Measurements from ENCODE around the gene MACROD1.
"Not testable (repeated sequence)": the region's sequence is repeated elsewhere in the genome, so short reads cannot be mapped to it uniquely, and the experiment has no call there.

Gene MACROD1

DNA sequence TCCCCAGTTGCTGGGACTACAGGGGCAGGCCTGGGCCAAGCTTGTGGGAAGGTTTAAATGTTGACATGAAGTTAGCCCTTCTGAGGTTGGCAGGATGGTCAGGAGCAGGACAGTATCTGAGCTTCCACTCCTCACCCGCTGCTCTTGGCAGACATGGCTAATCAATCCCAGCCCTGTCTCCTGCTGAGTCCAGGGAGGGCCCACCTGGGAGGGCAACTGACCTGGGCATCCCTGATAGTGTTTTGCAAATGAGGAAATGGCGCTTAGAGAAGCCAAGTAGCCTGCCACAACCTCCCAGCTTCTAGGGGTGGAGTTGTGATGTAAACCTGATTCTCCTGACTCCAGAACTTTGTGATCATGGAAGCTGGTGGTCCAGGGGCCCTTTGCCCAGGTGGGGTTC is 113.5 kb downstream of the MACROD1 start:
- TF ChIP-seq, protein P1, sequence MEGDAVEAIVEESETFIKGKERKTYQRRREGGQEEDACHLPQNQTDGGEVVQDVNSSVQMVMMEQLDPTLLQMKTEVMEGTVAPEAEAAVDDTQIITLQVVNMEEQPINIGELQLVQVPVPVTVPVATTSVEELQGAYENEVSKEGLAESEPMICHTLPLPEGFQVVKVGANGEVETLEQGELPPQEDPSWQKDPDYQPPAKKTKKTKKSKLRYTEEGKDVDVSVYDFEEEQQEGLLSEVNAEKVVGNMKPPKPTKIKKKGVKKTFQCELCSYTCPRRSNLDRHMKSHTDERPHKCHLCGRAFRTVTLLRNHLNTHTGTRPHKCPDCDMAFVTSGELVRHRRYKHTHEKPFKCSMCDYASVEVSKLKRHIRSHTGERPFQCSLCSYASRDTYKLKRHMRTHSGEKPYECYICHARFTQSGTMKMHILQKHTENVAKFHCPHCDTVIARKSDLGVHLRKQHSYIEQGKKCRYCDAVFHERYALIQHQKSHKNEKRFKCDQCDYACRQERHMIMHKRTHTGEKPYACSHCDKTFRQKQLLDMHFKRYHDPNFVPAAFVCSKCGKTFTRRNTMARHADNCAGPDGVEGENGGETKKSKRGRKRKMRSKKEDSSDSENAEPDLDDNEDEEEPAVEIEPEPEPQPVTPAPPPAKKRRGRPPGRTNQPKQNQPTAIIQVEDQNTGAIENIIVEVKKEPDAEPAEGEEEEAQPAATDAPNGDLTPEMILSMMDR (conservative IDR thresholded peaks at IDR 0.05; ENCODE audit: low read length): no peak
- H3K4me3 ChIP-seq (ENCODE audit: low read length): no peak overlapping the region
- DNase-seq (ENCODE audit: low read depth): no peak

DNA sequence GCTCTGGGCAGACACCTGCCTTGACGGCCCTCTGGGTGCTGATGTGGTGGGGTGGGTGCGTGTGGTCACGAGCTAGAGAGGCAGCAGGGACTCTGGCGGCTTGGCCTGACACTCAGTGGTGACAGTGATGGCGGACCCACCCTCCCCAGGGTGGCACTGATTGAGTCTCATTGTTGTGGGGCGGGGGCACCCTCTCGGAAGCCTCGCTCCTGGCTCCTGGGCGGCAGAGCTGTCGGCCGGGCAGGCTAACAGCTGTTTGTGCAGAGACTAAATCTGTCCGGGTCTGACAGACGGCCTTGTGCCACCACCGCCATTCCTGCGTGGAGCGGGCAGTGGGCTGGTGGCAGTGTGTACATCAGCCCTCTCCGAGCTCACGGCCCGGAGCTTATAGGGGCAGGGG is 114.6 kb downstream of the MACROD1 start:
- no peak overlapping the region for H3K4me3 ChIP-seq (ENCODE audit: low read length)
- TF ChIP-seq, protein P1 (conservative IDR thresholded peaks at IDR 0.05; ENCODE audit: low read length): no peak
- no peak for DNase-seq (ENCODE audit: low read depth)

DNA sequence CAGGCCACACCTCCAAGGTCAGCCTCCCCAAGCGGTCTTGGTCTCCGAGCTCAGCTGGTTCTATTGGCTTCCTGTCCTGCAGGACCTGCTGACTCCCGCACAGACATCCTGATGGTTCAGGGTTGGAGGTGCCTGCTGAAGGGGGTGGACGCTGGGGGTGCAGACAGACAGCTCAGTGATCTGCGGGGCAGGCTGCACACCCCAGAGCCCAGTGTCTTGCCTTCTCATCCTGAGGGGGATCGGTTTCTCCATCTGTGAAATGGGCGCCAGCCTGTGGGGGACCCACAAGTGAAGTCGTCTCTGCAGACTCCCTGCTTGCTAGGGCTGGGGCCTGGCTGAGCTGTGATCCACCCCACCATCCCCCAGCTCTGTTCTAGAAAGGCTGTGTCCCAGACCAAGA is 116.4 kb downstream of the MACROD1 start:
- DNase-seq (ENCODE audit: low read depth): no peak
- no peak overlapping the region for H3K4me3 ChIP-seq (ENCODE audit: low read length)
- TF ChIP-seq, protein P1 (conservative IDR thresholded peaks at IDR 0.05; ENCODE audit: low read length): no peak

DNA sequence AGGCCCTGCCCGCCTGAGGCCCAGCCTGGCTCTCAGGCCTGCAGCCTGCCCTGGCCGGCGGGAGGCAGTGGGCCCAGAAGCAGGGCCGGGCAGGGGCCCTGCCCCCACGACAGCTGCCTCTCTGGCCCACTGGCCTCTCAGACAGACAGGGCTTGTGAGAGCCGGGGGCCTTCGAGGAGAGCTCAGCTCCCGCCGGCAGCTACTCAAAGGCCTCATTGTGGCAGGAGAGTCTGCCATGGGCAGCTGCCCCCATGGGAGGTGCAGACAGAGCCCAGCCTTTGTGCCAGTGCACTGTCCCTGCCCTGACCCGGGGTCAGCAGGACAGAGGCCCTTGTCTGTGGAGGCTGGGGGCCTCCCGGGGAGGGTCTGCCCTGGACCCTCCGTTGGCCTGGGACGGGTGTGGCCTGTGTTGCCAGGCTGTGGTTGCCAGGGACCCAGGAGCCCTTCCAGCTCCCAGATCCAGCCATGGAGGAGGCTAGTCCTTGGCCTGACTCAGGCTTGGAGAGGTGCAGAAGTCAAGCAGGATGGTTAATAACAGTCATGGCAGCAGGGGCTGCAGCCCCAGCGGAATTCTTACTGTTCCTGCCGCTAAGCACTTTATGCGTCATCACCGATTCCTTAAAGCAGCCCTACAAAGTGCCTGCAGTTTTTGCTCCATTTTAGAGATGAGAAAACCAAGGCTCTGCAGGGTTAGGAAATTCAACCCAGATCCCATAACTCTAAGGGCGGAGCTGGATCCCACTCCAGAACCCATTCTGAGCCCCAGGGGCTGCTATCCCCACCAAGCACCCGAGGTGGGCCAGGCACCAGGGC is 117.7 kb downstream of the MACROD1 start:
- TF ChIP-seq, protein P1 (conservative IDR thresholded peaks at IDR 0.05; ENCODE audit: low read length): no peak
- H3K4me3 ChIP-seq (ENCODE audit: low read length): no peak overlapping the region

DNA sequence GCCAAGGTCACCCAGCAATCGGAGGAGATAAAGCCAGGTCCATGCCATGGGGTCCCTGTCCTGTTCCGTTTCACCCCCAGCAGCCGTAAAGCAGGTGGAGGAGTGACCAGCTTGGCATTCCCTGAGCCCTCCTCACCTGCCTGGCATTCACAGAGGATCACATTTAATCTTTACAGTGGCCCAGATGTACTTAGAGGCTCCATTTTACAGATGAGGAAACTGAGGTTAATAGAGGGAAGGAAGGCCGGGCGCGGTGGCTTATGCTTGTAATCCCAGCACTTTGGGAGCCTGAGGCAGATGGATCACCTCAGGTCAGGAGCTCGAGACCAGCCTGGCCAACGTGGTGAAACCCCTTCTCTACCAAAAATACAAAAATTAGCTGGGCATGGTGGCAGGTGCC is 118.5 kb downstream of the MACROD1 start:
- not testable (repeated sequence) for DNase-seq (ENCODE audit: low read depth); H3K4me3 ChIP-seq (ENCODE audit: low read length)

More for the DNA sequence above, 117.7 kb downstream of the MACROD1 start:
- DNase-seq (ENCODE audit: low read depth): no peak

DNA sequence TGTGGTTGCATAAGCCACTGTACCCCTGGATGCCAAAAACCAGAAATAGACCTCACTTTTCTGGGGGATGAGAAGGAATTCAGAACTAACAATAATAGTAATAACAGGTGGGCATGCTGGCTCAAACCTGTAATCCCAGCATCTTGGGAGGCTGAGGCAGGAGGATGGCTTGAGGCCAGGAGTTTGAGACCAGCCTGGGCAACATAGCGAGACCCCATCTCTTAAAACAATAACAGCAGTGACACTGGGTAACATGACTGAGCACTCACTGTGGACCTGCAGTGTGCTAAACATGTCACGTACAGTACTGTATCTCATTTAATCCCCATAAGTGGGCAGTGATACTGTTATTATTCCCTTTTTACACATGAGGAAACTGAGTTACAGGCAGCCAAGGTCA is 120.2 kb downstream of the MACROD1 start:
- TF ChIP-seq, protein P1 (conservative IDR thresholded peaks at IDR 0.05; ENCODE audit: low read length): no peak
- H3K4me3 ChIP-seq (ENCODE audit: low read length): no peak overlapping the region
- DNase-seq (ENCODE audit: low read depth): no peak

DNA sequence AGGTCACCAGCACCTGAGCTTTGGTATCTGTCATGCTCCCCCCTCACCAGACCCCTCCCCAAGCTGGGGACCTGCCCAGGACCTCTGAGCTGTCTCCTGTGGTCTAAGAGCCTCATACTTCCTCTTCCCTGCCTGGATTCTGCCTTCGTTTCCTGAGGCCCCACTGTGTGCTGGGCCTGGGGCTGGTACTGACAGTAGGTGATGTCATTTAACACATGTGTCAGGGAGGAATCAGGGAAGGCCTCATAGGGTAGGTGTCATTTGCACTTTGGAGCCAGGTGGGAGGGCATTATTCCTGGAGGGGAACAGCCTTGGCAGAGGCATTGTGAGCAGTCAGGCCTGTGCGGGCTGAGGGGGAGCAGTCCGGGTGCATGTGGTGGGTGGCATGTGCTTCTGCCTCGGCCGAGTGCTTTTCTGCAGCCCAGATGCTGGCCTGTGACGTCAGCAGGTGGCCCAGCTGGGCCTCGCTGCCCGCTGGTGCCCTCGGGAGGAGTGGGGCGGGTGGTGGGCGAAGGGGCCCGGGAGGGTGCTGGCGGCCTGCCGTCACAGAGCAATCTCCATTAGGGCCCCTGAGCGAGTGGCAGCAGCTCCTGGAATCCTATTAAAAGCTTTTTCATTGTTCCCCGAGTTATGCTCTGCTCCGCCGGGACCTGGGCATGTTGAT is 121.1 kb downstream of the MACROD1 start:
- no peak for DNase-seq (ENCODE audit: low read depth)
- TF ChIP-seq, protein P1 (conservative IDR thresholded peaks at IDR 0.05; ENCODE audit: low read length): no peak
- no peak overlapping the region for H3K4me3 ChIP-seq (ENCODE audit: low read length)
